ENCODE measurements around the gene SNTB2. TPM values are rescaled to one million over a fixed set of nuclear protein-coding genes. Genes with fewer than 3 reads are reported as not detected.
A peak's percentile ranks its signal among the peaks of the same experiment; 100 is the strongest.

The SNTB2 gene
- total and polyA plus RNA-seq, 2 of the 13 experiments (the other 11 are each of a cell fraction or from before 2014, with no cell fraction given): 11.5 to 19.2 TPM

- TF ChIP-seq, protein P1, sequence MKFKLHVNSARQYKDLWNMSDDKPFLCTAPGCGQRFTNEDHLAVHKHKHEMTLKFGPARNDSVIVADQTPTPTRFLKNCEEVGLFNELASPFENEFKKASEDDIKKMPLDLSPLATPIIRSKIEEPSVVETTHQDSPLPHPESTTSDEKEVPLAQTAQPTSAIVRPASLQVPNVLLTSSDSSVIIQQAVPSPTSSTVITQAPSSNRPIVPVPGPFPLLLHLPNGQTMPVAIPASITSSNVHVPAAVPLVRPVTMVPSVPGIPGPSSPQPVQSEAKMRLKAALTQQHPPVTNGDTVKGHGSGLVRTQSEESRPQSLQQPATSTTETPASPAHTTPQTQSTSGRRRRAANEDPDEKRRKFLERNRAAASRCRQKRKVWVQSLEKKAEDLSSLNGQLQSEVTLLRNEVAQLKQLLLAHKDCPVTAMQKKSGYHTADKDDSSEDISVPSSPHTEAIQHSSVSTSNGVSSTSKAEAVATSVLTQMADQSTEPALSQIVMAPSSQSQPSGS (CRISPR knock-in tag; IDR thresholded peaks at IDR 0.05): peak; percentile 94
- TF ChIP-seq E2F2 (CRISPR knock-in tag; IDR thresholded peaks at IDR 0.05; ENCODE audit: borderline replicate concordance) (0 out of 2 replicates have a peak, but pooled peaks have one; percentile 13), ZBTB8A (CRISPR knock-in tag; IDR thresholded peaks at IDR 0.05; ENCODE audit: borderline replicate concordance, low read depth) (no peak), PPARG (CRISPR knock-in tag; conservative IDR thresholded peaks at IDR 0.05) (peak; percentile 47; the same call in 1 of the 2 replicates), TFE3 (CRISPR knock-in tag; IDR thresholded peaks at IDR 0.05) (peak; percentile 78), DR1 (CRISPR knock-in tag; IDR thresholded peaks at IDR 0.05) (peak; percentile 94), PAX8 (CRISPR knock-in tag; IDR thresholded peaks at IDR 0.05; ENCODE audit: borderline replicate concordance) (0 out of 2 replicates have a peak, but pooled peaks have one; percentile 75), SRSF9 (IDR thresholded peaks at IDR 0.05; ENCODE audit: borderline replicate concordance, insufficient read depth, low read depth, low read length, poor library complexity, severe bottlenecking) (no peak), ZNF83 (CRISPR knock-in tag; IDR thresholded peaks at IDR 0.05; ENCODE audit: borderline replicate concordance) (no peak; the same call in 1 of the 2 replicates), TBP (CRISPR knock-in tag; IDR thresholded peaks at IDR 0.05) (0 out of 2 replicates have a peak, but pooled peaks have one; percentile 30), REXO4 (CRISPR knock-in tag; IDR thresholded peaks at IDR 0.05; ENCODE audit: borderline replicate concordance) (0 out of 2 replicates have a peak, but pooled peaks have one; percentile 31), ATF1 (CRISPR knock-in tag; IDR thresholded peaks at IDR 0.05) (peak; percentile 87), PITX1 (CRISPR knock-in tag; IDR thresholded peaks at IDR 0.05) (peak; percentile 30; the same call in 1 of the 2 replicates), AGO2 (optimal IDR thresholded peaks at IDR 0.05; ENCODE audit: low read depth, low read length) (peak; percentile 93), BRD4 (CRISPR knock-in tag; IDR thresholded peaks at IDR 0.05) (peak; percentile 89), FOSL1 (CRISPR knock-in tag; IDR thresholded peaks at IDR 0.05; ENCODE audit: borderline replicate concordance) (no peak), FOSL2 (CRISPR knock-in tag; IDR thresholded peaks at IDR 0.05) (peak; percentile 62; the same call in 1 of the 2 replicates), ZNF674 (CRISPR knock-in tag; IDR thresholded peaks at IDR 0.05; ENCODE audit: low read depth) (0 out of 2 replicates have a peak, but pooled peaks have one; percentile 81), ZFP37 (CRISPR knock-in tag; IDR thresholded peaks at IDR 0.05; ENCODE audit: borderline replicate concordance) (peak; percentile 88; the same call in 1 of the 2 replicates), HHEX (CRISPR knock-in tag; IDR thresholded peaks at IDR 0.05) (0 out of 2 replicates have a peak, but pooled peaks have one; percentile 36)
- TF ChIP-seq, protein P2, sequence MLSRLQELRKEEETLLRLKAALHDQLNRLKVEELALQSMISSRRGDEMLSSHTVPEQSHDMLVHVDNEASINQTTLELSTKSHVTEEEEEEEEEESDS (CRISPR knock-in tag; IDR thresholded peaks at IDR 0.05; ENCODE audit: borderline replicate concordance): peak; percentile 72; the same call in 1 of the 2 replicates
- TF ChIP-seq, protein P3, sequence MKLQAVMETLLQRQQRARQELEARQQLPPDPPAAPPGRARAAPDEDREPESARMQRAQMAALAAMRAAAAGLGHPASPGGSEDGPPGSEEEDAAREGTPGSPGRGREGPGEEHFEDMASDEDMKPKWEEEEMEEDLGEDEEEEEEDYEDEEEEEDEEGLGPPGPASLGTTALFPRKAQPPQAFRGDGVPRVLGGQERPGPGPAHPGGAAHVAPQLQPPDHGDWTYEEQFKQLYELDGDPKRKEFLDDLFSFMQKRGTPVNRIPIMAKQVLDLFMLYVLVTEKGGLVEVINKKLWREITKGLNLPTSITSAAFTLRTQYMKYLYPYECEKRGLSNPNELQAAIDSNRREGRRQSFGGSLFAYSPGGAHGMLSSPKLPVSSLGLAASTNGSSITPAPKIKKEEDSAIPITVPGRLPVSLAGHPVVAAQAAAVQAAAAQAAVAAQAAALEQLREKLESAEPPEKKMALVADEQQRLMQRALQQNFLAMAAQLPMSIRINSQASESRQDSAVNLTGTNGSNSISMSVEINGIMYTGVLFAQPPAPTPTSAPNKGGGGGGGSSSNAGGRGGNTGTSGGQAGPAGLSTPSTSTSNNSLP (IDR thresholded peaks at IDR 0.05; ENCODE audit: low read depth, low read length): no peak; the same call in none of the 2 replicates
Measured at GRCh38 chr16:69339289-69340094, 152.5 kb downstream of the SNTB2 start, which contains the start of the genes COG8 and NIP7 (continued).
